Measurements from ENCODE around the gene OR9G4.

DNA sequence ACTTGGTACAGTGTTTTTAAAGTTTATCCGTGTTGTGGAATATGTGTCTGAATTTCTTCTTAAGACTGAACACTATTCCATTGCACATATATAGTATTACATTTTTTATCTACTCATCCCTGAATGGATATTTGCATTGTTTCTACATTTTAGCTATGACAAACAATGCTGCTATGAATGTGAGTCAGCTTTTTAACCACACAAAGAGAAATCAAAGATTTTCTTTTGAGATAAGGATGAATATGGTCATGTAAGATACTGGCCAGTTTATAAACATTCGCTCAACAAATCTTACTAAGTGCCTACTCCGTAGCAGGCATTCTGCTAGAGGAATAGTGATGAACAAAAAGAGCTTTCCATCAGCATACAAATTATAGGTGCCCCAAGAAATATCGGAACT, 16.5 kb upstream of the OR9G4 start:
- TF ChIP-seq, protein P1, sequence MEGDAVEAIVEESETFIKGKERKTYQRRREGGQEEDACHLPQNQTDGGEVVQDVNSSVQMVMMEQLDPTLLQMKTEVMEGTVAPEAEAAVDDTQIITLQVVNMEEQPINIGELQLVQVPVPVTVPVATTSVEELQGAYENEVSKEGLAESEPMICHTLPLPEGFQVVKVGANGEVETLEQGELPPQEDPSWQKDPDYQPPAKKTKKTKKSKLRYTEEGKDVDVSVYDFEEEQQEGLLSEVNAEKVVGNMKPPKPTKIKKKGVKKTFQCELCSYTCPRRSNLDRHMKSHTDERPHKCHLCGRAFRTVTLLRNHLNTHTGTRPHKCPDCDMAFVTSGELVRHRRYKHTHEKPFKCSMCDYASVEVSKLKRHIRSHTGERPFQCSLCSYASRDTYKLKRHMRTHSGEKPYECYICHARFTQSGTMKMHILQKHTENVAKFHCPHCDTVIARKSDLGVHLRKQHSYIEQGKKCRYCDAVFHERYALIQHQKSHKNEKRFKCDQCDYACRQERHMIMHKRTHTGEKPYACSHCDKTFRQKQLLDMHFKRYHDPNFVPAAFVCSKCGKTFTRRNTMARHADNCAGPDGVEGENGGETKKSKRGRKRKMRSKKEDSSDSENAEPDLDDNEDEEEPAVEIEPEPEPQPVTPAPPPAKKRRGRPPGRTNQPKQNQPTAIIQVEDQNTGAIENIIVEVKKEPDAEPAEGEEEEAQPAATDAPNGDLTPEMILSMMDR (IDR thresholded peaks at IDR 0.05) = no peak
- TF ChIP-seq POLR2A (IDR thresholded peaks at IDR 0.05) = no peak

All from ovary (tissue), 3 donors.